ENCODE data around the gene PAPPA2.
"Not testable (repeated sequence)": the region's sequence is repeated elsewhere in the genome, so short reads cannot be mapped to it uniquely, and the experiment has no call there.

The PAPPA2 gene

GRCh38 chr1:176692988-176693696 is 230.2 kb downstream of the PAPPA2 start:
- DNase-seq (ENCODE audit: low read depth in 2 of 2): no peak

- no peak for DNase-seq (ENCODE audit: low read depth in 2 of 2)
These were observed 230.8 kb downstream of the PAPPA2 start for GRCh38 chr1:176693697-176694329.

- DNase-seq (ENCODE audit: low read depth in 2 of 2): no peak
These were observed 231.7 kb downstream of the PAPPA2 start for GRCh38 chr1:176694713-176695112.

GRCh38 chr1:176696109-176696508 is 233.1 kb downstream of the PAPPA2 start:
- no peak for DNase-seq (ENCODE audit: low read depth in 2 of 2)

GRCh38 chr1:176696689-176697088 is 233.7 kb downstream of the PAPPA2 start:
- no peak for DNase-seq (ENCODE audit: low read depth in 2 of 2)

GRCh38 chr1:176699821-176700220 is 236.8 kb downstream of the PAPPA2 start:
- DNase-seq (ENCODE audit: low read depth in 2 of 2): no peak

GRCh38 chr1:176701151-176701866 is 238.3 kb downstream of the PAPPA2 start:
- DNase-seq (ENCODE audit: low read depth in 2 of 2): no peak

GRCh38 chr1:176702901-176703300 is 239.9 kb downstream of the PAPPA2 start:
- no peak for DNase-seq (ENCODE audit: low read depth in 2 of 2)

- no peak for DNase-seq (ENCODE audit: low read depth in 2 of 2)
These were observed 242.6 kb downstream of the PAPPA2 start for GRCh38 chr1:176705585-176705984.

- no peak for DNase-seq (ENCODE audit: low read depth in 2 of 2)
These were observed 254.2 kb downstream of the PAPPA2 start for GRCh38 chr1:176717066-176717750.

- no peak for DNase-seq (ENCODE audit: low read depth in 2 of 2)
These were observed 256.5 kb downstream of the PAPPA2 start for GRCh38 chr1:176719447-176719846.

- no peak for DNase-seq (ENCODE audit: low read depth in 2 of 2)
These were observed 257.9 kb downstream of the PAPPA2 start for GRCh38 chr1:176720838-176721237.

GRCh38 chr1:176733661-176734060 is 270.7 kb downstream of the PAPPA2 start:
- DNase-seq (ENCODE audit: low read depth in 2 of 2): no peak

- DNase-seq (ENCODE audit: low read depth in 2 of 2): no peak
These were observed 272.2 kb downstream of the PAPPA2 start for GRCh38 chr1:176735201-176735600.

GRCh38 chr1:176736015-176736414 is 273.0 kb downstream of the PAPPA2 start:
- DNase-seq (ENCODE audit: low read depth in 2 of 2): no peak

GRCh38 chr1:176741181-176741580 is 278.2 kb downstream of the PAPPA2 start:
- DNase-seq (ENCODE audit: low read depth in 2 of 2): no peak

GRCh38 chr1:176742322-176742721 is 279.3 kb downstream of the PAPPA2 start:
- no peak for DNase-seq (ENCODE audit: low read depth in 2 of 2)

- no peak for DNase-seq (ENCODE audit: low read depth in 2 of 2)
These were observed 281.2 kb downstream of the PAPPA2 start for GRCh38 chr1:176744142-176744541.

- no peak for DNase-seq (ENCODE audit: low read depth in 2 of 2)
These were observed 283.0 kb downstream of the PAPPA2 start for GRCh38 chr1:176745945-176746344.

GRCh38 chr1:176752505-176752904 is 289.5 kb downstream of the PAPPA2 start:
- DNase-seq (ENCODE audit: low read depth in 2 of 2): no peak

- DNase-seq (ENCODE audit: low read depth in 2 of 2): no peak
These were observed 291.7 kb downstream of the PAPPA2 start for GRCh38 chr1:176754676-176755075.

GRCh38 chr1:176756817-176757216 is 293.8 kb downstream of the PAPPA2 start:
- not testable (repeated sequence) for DNase-seq (ENCODE audit: low read depth in 2 of 2)

All from stimulated activated CD4-positive, alpha-beta T cell treated with anti-CD3 and anti-CD28 coated beads, Interleukin-4, amount 100 ng/mL, for 48 hours (primary cell).